NCI-H82 (cell line): ENCODE measurements around the gene FLNB.
"Not testable (repeated sequence)": the region's sequence is repeated elsewhere in the genome, so short reads cannot be mapped to it uniquely, and the experiment has no call there.

ENCODE experiments used
- DNase-seq: peaks from one replicate; lab custom pipeline; 2025; lab: John Stamatoyannopoulos, UW

The FLNB gene

GRCh38 chr3:58052373-58053273 is 44.4 kb downstream of the FLNB start:
- DNase-seq, result no peak

GRCh38 chr3:58054652-58055051 is 46.4 kb downstream of the FLNB start:
- no peak for DNase-seq

- DNase-seq, result no peak
These were observed 47.1 kb downstream of the FLNB start for GRCh38 chr3:58055314-58055713.

GRCh38 chr3:58055891-58056290 is 47.7 kb downstream of the FLNB start:
- DNase-seq, result not testable (repeated sequence)

- DNase-seq, result no peak
These were observed 50.4 kb downstream of the FLNB start for GRCh38 chr3:58058361-58059263.

- DNase-seq, result no peak
These were observed 51.4 kb downstream of the FLNB start for GRCh38 chr3:58059349-58060321.

- DNase-seq, result no peak
These were observed 54.2 kb downstream of the FLNB start for GRCh38 chr3:58062472-58062871.

GRCh38 chr3:58063022-58063815 is 55.0 kb downstream of the FLNB start:
- DNase-seq, result no peak

- DNase-seq, result no peak
These were observed 56.9 kb downstream of the FLNB start for GRCh38 chr3:58064923-58065638.

GRCh38 chr3:58065700-58066167 is 57.5 kb downstream of the FLNB start:
- DNase-seq, result no peak

- no peak for DNase-seq
These were observed 58.6 kb downstream of the FLNB start for GRCh38 chr3:58066842-58067241.

GRCh38 chr3:58068122-58068809 is 60.0 kb downstream of the FLNB start:
- DNase-seq, result peak; percentile 45

- DNase-seq, result no peak
These were observed 63.3 kb downstream of the FLNB start for GRCh38 chr3:58071480-58071971.

- DNase-seq, result no peak
These were observed 64.0 kb downstream of the FLNB start for GRCh38 chr3:58072052-58072762.

- DNase-seq, result no peak
These were observed 64.5 kb downstream of the FLNB start for GRCh38 chr3:58072763-58073130.

- DNase-seq, result no peak
These were observed 65.3 kb downstream of the FLNB start for GRCh38 chr3:58073301-58074108.

GRCh38 chr3:58074116-58074715 is 66.0 kb downstream of the FLNB start:
- DNase-seq, result no peak
